HT-29 (cell line): ENCODE measurements around the gene ZFC3H1. TPM values are rescaled to one million over a fixed set of nuclear protein-coding genes. Genes with fewer than 3 reads are reported as not detected.
"Not testable (repeated sequence)": the region's sequence is repeated elsewhere in the genome, so short reads cannot be mapped to it uniquely, and the experiment has no call there.

ENCODE experiments used
- DNase-seq: peaks from one replicate; pipeline ENCODE4 v3.0.0-alpha.2; 2015; ENCODE audit warnings: low spot score
- total RNA-seq: library from RNA; depleted of rRNA; stranded (reverse); fragments of >200 nt; shearing (Covaris generic); gene quantifications from 2 replicates; pipeline ENCODE4 v1.2.3, GENCODE V29; 2014; rRNA removed

ZFC3H1 gene
- total RNA-seq = 7.7 and 12.8 TPM in 2 replicates

- peak; percentile 98 for DNase-seq
Measured at GRCh38 chr12:71663561-71664410, at the start of gene ZFC3H1, which contains the start of gene THAP2. Gene ZFC3H1 (minus strand): TSS chr12:71663848. CDS start chr12:71663610, 238 bp downstream. Gene THAP2 (plus strand): TSS chr12:71664301. CDS start chr12:71664510, 209 bp downstream.

DNA sequence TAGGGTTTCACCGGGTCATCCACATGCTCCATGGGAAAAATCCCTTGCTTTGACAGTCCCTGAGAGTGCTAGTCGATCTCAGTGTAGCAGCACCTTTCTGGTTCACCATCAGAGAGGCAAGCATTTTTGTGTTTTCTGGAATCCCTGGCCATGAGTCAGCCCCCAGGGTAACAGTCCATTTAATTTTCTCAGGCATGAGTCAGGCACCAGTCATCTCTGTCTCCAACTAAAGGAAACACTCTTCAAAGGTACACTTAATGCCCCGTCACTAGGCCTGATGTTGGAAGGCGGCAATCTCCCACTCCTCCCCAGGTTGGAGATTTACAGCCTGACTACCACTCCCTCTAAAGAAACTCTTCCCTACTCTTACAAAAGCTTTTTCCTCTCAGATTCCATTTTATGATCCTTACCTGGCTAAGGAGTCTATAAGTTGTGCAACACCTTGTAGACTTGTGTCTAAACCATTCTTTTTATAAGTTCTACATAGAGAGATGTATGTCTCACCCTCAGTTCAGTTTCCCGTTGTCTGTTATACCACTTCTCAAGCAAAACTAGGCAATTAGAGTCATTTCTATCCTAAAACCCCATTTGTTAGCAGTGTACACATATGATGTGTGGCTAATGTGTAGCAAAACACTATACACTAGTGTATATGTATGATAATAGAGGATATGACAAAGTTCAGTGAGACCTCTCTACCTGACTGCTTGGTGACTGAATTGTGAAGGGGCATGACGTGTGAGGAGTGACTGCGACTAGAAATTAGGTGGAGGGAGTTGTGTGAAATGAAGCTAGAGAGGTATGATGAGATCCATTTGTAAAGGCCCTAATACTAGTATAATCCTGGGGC is 46.9 kb upstream of the ZFC3H1 start:
- DNase-seq = peak; percentile 41

GRCh38 chr12:71708658-71709057 is 45.0 kb upstream of the ZFC3H1 start:
- DNase-seq = no peak

GRCh38 chr12:71704920-71705319 is 41.3 kb upstream of the ZFC3H1 start:
- DNase-seq = no peak

DNA sequence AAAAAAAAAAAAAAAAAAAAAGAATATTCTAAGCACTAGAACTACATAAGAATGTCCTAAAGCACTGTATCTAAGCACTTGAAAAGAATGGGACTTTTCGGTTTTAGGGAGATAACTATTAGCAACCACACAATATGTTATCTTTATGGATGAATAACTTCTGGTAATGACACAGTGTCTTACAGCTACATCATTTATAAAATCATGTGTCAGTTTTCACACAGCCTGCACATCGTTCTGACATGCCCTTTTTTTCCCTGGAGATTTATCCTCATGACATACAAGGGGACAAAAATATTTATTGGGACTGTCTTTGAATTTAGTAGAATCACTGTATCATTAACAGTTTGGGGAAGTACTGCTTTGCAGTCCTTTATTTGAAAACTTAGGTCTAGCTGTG is 39.6 kb upstream of the ZFC3H1 start:
- DNase-seq = no peak

DNA sequence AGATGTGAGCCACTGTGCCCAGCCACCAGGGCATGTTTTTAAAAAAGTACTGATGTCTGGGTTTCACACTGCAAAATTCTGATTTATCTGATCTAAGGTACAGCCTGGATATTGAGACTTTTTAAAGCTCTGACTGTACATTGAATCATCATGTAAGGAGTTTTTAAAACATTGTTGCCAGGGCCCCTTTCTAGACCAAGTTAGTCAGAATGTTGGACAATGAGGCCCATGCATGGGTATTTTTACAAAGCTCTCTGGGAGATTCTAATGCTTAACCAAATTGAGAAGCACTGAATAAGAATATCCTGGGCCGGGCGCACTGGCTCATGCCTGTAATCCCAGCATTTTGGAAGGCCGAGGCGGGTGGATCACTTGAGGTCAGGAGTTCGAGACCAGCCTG is 38.9 kb upstream of the ZFC3H1 start:
- no peak for DNase-seq

GRCh38 chr12:71702181-71702580 is 38.5 kb upstream of the ZFC3H1 start:
- not testable (repeated sequence) for DNase-seq

- no peak for DNase-seq
Measured at GRCh38 chr12:71695782-71696181, 32.1 kb upstream of the ZFC3H1 start.

DNA sequence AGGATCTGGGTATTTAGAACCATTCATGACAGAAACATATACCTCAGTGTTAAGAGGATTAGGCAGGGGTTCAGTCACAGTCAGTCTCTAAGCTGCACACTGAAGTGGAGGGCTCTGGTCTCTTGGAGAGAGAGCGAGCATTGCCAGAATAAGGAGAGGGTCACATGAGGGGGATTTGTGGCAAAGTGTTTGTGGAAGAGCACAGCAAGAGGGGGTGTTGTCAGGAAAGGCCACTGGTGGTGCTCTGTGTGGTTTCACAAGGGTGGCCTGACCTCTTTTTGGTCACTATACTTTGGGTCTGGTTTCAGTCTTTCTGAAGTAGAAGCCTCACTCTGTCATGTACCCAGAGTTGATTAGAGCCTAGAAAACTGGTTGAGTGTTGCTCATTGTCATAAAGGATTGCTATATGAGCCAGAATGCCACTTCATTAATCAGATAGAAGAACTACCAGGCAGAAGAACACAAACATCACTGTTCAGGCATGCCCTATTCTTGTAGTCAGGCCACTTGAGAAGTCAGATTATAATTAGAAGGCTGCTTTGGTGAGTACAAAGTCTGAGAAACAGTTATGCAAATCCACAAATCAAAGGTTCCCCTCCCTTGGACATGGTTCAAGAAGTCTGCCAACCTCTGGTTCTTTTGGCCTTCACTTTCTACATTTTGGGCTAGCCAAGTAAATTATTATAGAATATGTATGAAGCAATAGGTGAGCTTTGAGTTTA is 30.6 kb upstream of the ZFC3H1 start:
- no peak for DNase-seq

- not testable (repeated sequence) for DNase-seq
Measured at GRCh38 chr12:71693651-71694050, 30.0 kb upstream of the ZFC3H1 start.

DNA sequence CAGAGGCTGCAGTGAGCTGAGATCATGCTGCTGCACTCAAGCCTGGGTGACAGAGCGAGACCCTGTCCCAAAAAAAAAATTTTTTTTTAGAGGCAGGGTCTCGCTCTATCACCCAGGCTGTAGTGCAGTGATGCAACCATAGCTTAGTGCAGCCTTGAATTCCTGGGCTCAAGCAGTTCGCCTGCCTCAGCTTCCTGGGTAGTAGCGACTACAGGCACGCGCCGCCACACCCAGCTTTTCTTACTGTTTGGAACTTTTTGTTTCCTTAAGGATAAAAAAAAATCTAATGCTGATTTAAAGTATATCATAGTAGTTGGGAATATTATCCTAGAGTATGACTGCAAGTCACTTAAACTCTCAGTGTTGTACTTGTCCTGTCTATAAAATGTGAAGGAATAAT is 29.5 kb upstream of the ZFC3H1 start:
- no peak for DNase-seq

- no peak for DNase-seq
Measured at GRCh38 chr12:71691504-71692129, 28.0 kb upstream of the ZFC3H1 start.

GRCh38 chr12:71688961-71689570 is 25.4 kb upstream of the ZFC3H1 start:
- DNase-seq = no peak

GRCh38 chr12:71687172-71687571 is 23.5 kb upstream of the ZFC3H1 start:
- DNase-seq = not testable (repeated sequence)

- no peak for DNase-seq
Measured at GRCh38 chr12:71686658-71687025, 23.0 kb upstream of the ZFC3H1 start.

GRCh38 chr12:71685914-71686657 is 22.4 kb upstream of the ZFC3H1 start, which contains the start of gene TMEM19:
Gene TMEM19 (plus strand): TSS chr12:71686082. CDS start chr12:71686681, 599 bp downstream.
- peak; percentile 91 for DNase-seq

DNA sequence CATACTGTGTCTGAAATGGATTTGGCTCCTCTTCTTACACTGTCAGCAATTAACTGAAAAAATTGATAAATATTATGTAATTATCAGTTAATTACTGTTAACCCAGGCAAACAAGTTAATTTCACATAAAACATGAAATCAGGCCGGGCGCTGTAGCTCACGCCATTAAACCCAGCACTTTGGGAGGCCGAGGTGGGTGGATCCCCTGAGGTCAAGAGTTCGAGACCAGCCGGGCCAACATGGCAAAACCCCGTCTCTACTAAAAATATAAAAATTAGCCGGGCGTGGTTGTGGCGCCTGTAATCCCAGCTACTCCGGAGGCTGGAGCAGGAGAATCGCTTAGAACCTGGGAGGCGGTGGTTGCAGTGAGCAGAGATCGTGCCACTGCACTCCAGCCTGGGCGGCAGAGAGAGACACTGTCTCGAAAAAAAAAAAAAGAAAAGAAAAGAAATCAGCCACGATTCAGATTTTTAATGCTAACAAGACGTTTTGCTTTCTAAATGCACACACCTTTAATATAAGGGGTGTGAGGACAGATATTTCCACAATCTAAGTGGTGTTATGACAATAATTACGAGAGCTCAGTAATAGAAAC is 21.8 kb upstream of the ZFC3H1 start:
- no peak for DNase-seq

- no peak for DNase-seq
Measured at GRCh38 chr12:71684081-71684480, 20.4 kb upstream of the ZFC3H1 start.

DNA sequence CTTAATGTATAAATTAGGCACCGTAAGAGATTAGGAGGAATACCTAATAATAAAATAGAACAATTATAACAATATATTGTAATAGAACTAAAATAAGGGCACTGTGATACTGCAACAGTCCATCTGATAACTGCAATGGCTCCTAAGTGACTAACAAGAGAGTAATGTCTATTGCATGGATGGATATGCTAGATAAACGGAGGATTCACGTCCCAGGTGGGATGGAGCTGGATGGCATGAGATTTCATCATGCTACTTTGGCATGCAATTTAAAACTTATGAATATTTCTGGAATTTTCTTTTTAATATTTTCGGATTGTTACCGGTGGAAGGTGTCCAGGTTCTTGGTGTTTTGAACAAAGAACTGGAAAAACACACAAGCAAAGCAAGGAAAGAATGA is 20.0 kb upstream of the ZFC3H1 start:
- DNase-seq = no peak

- no peak for DNase-seq
Measured at GRCh38 chr12:71682466-71682865, 18.8 kb upstream of the ZFC3H1 start.
